Measurements from ENCODE around the gene EBNA1BP2.

EBNA1BP2 gene

GRCh38 chr1:43197343-43198127 is 25.4 kb upstream of the EBNA1BP2 start:
- H3K4me3 ChIP-seq (ENCODE audit: low read depth, low read length), result no peak overlapping the region
- no peak for DNase-seq (ENCODE audit: low read depth, low spot score)
- TF ChIP-seq CTCF (IDR thresholded peaks at IDR 0.05; ENCODE audit: insufficient read depth, low read length, missing control alignments), result no peak
- ChIA-PET CTCF (interaction anchor here (1.0 kb wide), 1 partner anchor 14 kb away, joined by 4 read pairs; no protein-coding TSS in a partner anchor), POLR2A (interaction anchor here (0.6 kb wide), 1 partner anchor 9 kb away, joined by 3 read pairs; no protein-coding TSS in a partner anchor)

GRCh38 chr1:43194509-43194908 is 22.4 kb upstream of the EBNA1BP2 start:
- DNase-seq (ENCODE audit: low read depth, low spot score), result no peak
- POLR2A ChIA-PET, result no interaction called here
- CTCF ChIA-PET, result no interaction called here
- TF ChIP-seq CTCF (IDR thresholded peaks at IDR 0.05; ENCODE audit: insufficient read depth, low read length, missing control alignments), result no peak
- H3K4me3 ChIP-seq (ENCODE audit: low read depth, low read length), result no peak overlapping the region

GRCh38 chr1:43188106-43188505 is 16.0 kb upstream of the EBNA1BP2 start:
- DNase-seq (ENCODE audit: low read depth, low spot score), result no peak
- no peak overlapping the region for H3K4me3 ChIP-seq (ENCODE audit: low read depth, low read length)
- ChIA-PET CTCF (no interaction called here), POLR2A (no interaction called here)
- TF ChIP-seq CTCF (IDR thresholded peaks at IDR 0.05; ENCODE audit: insufficient read depth, low read length, missing control alignments), result no peak

- CTCF ChIA-PET, result no interaction called here
- H3K4me3 ChIP-seq (ENCODE audit: low read depth, low read length), result no peak overlapping the region
- DNase-seq (ENCODE audit: low read depth, low spot score), result no peak
- no peak for TF ChIP-seq CTCF (IDR thresholded peaks at IDR 0.05; ENCODE audit: insufficient read depth, low read length, missing control alignments)
- POLR2A ChIA-PET, result no interaction called here
Measured at GRCh38 chr1:43184995-43185394, 12.9 kb upstream of the EBNA1BP2 start.

- H3K4me3 ChIP-seq (ENCODE audit: low read depth, low read length), result no peak overlapping the region
- ChIA-PET CTCF (no interaction called here), POLR2A (no interaction called here)
- TF ChIP-seq CTCF (IDR thresholded peaks at IDR 0.05; ENCODE audit: insufficient read depth, low read length, missing control alignments), result no peak
- no peak for DNase-seq (ENCODE audit: low read depth, low spot score)
Measured at GRCh38 chr1:43184388-43184787, 12.3 kb upstream of the EBNA1BP2 start.

- no peak for DNase-seq (ENCODE audit: low read depth, low spot score)
- no peak for TF ChIP-seq CTCF (IDR thresholded peaks at IDR 0.05; ENCODE audit: insufficient read depth, low read length, missing control alignments)
- H3K4me3 ChIP-seq (ENCODE audit: low read depth, low read length), result no peak overlapping the region
- ChIA-PET POLR2A (no interaction called here), CTCF (no interaction called here)
Measured at GRCh38 chr1:43177691-43178090, 5.6 kb upstream of the EBNA1BP2 start.

All from AG04449 (cell line).